GM19023 (cell line): ENCODE results near the gene CFAP65.

Source experiments
- ATAC-seq: cut with Tn5 transposase; IDR thresholded peaks from one replicate; pipeline ENCODE4 v1.9.1; 2021; ENCODE audit warnings: mild to moderate bottlenecking, moderate library complexity; ENCODE audit not compliant: unreplicated experiment

CFAP65 gene

DNA sequence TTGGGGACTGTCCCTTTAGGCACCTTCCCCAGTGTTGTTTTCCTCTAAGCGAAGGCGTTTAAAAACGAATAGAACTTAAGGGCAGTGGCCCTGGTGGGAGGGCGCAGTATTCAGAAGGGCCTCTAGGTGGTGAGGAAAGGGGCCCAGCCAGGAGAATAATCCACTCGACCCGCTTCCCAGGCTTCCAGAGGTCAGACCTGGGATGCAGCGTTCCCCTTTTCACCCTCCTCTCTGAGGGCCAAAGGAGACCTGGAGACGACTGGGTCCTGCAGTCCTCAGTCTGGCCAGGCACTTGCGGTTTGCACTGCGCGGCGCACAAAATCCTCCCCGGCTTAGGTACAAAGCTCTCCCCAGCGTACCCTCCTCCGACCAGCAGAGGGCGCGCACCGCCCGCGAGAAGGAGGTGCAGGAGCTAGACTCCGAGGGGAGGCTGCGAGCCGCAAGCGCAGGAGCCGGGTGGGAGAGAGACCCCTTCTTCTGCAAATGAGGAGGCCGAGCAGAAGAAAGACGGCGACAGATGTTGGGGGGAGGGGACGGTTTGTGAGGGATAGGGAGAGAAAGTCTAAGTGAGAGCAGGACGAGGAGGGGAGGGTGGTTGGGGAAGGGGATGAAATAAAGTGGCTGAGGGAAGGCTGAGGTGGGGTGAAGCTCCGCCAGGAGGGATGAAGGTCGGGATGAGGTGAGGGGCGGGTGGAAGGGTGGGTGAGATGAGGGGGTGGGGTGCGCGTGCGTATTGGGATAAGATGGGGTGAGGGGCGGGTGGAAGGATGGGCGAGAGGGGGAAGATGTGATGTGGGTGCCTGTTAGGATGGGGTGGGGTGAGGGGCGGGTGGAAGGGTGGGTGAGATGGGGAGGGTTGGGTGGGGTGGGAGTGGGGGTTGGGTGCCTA lies 61.2 kb downstream of the CFAP65 start:
- peak; percentile 91 for ATAC-seq

DNA sequence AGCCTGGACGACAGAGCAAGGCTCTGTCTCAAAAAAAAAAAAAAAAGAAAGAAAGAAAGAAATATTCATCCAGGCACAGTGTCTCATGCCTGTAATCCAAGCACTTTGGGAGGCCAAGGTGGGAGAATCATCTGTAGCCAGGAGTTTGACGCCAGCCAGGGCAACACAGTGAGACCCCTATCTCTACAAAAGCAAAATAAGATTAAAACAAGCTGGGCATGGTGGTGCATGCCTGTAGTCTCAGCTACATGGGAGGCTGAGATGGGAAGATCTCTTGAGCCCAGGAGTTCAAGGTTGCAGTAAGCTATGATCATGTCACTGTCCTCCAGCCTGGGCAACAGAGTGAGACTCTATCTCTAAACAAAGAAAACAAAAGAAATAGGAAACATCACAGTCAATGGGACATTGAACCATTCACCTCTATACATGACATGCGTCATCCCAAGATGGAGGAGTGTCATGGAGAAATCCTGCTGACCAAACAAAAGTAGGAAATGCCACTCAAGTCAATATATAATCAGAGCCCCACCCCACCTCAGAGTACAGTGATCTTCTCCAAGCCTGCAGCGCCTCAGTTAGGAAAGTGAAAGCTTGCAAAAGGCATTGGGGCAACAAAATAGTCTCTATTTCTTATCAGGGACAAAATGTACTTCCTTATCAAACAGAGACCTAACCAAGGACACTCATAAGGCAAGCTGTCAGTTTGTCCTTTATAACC lies 66.1 kb downstream of the CFAP65 start:
- no peak for ATAC-seq

DNA sequence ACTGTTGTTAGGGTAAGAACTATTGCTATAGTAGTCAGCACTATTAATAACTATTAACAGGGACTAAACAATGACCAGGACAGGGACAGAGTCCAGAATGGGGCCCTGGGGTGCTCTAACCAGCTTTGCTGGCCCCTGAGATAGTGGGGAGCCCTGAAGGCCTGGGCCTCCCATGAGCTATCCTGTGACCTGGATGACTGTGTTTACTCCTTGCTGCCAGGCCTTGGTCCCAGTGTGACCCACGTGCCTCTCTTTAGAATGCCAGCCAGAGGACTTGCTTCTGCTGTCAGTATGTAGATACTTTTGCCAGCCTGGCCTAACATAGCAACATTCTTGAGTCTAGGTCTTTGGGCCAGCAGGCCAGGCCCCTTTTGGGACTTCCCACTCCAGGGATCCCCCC lies 70.4 kb downstream of the CFAP65 start:
- no peak for ATAC-seq

DNA sequence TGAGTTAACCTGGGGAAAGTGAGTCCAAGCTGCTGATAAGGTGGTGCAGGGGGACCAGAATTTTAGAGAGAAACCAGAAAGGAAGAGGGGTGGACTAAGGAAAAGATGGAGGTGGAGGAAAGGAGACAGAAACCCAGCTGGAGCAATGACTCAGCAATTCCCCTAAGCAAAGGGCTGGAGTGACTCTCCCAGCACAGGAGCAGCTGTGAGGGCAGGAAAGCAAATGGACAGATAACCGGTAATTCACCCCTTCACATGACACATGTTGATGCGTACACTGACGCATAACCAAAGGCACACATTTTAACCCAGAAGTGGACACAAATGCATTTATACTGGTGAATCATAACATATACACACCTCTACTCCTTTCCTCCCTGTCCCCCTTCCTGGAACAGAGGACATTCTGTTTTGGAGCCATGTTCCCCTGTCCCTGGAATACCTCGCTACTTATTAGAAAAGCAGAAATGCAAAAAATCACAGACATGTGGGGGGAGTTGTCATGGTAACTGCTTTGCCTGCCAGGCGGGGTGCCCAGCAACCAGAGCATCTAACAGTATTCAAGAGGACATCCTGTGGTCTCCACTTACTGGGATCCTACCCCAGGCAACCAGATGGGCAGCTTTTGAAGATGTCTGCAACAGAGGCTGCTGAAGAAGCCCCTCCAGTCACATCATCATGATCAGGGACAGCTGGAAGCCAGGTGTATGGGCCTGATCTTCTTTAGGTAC lies 77.1 kb downstream of the CFAP65 start:
- ATAC-seq, result no peak

DNA sequence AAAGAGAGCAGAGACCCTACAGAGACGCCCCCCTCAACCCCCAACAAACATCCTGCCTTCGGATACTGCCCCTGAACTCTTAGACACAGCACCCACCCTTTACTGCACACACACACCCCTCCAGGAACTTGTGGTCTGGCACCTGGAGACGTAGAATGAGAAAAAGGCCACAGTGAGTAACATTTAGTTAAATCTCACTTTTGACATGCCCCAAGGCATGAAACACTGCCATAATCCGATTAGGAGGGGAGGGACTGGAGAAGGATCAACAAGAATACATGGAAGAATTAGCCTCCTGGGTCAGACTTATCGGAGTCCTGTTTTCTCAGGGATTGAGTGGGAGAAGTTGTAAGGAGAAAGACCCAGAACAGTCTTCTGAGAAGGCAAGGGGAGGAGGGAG lies 77.7 kb downstream of the CFAP65 start:
- ATAC-seq, result no peak

DNA sequence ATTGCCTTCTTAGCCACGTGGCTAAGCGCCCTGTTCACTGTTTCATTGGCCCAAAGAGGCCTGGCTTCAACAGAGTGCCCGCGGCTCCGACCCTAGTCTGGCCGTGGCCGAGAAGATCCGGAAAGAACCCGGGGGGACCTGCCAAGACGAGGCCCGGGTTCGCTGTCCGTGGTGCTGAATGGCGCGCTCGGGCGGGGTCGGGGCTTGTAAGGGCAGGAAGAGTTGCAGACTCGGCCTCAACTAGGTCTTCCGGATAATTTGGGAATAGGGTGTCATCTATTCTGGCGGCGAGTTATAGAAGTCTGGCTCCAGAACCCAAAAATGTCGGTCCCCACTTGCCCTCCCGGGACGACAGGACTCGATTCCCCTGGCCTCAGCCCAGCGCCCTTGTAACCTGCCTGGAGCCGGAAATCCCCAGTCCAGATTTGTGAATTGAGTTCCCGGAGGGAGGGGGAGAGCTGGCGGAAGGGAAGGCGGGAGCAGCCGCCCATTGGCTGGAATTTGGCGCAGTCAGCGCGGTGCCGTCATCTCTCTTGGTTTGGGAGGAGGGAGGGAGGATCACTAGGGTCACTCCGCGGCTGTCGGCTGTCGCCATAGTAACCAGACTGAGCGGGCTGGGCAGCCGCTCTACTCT lies 78.3 kb downstream of the CFAP65 start:
- no peak for ATAC-seq

DNA sequence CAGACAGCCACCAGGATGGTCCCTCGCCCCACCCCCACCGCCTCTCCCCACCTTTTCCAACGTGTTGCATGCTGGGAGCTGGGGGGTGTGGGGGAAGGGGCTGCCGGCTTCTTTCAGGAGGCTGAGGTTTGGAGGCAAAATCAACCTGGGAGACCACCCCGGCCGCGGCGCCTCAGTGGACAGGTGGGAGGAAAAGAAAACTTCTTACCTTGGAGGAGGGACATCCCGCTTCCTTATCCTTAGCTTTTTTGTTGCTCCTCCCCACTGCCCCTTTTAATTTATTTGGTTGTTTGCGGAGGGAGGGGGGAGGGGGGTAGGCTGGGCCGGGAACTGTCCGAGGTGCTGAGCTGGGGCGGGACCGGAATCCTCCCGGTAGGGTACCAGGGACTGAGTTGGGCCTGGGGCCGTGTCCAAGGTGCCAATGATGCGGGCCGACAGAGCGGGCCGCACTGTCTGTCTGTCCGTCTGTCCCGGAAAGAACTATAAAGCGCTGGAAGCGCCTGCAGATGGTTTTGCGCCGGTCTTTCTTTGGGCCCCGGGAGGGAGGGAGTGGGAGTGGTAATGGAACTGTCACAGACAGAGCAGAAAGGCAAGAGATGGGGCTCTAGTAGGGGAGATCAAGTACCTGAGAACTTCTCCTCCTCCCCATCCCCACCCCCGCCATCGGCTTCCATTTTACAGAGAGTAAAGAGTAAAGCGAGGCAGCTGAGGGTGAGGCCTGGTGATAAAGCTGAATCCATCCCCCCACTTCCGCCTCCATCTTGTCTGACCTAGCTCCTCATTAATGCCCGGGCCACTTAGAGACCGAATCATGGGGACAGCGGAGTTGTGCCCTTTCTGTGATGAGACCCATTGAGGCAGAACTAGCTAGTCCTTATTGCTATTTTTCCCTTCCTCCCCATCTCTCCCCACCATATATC lies 79.4 kb downstream of the CFAP65 start:
- ATAC-seq, result no peak

DNA sequence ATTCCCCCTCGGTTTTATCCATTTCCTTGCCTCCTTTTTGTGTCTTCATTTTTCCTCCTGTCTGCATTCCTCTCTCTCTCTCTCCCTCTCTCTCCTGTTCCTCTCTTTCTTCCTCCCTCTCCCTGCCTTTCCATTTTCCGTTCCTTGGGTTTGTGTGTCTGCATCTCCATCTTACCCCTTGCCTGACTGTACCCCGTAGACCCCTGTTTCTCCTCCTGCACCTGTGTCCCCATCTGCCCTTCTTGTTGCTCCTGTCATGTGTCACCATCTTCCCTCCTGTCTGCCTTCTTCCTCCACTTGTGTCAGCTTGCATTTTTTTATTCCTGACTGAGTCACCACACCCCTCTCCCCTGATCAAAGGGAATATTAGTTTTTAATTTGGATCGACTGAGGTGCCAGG lies 80.1 kb downstream of the CFAP65 start:
- ATAC-seq, result no peak

DNA sequence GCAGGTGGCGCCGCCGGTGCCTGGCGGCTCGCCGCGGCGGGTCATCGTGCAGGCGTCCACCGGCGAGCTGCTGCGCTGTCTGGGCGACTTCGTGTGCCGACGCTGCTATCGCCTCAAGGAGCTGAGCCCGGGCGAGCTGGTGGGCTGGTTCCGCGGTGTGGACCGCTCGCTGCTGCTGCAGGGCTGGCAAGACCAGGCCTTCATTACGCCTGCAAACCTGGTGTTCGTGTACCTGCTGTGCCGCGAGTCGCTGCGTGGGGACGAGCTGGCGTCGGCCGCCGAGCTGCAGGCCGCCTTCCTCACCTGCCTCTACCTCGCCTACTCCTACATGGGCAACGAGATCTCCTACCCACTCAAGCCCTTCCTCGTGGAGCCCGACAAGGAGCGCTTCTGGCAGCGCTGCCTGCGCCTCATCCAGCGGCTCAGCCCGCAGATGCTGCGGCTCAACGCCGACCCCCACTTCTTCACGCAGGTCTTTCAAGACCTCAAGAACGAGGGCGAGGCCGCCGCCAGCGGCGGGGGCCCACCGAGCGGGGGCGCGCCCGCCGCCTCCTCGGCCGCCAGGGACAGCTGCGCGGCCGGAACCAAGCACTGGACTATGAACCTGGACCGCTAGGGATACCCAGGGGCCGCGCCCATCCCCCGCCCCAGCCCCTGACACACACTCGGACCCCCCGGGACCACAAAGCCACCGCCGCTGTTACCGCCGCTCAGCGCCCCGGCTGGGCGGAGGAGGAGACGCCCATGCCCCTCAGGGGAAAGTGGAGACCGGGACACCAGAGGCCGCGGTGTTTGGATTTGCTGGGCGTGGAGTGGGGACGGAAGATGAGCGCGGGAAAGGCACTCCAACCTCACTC lies 80.8 kb downstream of the CFAP65 start:
- ATAC-seq, result no peak

DNA sequence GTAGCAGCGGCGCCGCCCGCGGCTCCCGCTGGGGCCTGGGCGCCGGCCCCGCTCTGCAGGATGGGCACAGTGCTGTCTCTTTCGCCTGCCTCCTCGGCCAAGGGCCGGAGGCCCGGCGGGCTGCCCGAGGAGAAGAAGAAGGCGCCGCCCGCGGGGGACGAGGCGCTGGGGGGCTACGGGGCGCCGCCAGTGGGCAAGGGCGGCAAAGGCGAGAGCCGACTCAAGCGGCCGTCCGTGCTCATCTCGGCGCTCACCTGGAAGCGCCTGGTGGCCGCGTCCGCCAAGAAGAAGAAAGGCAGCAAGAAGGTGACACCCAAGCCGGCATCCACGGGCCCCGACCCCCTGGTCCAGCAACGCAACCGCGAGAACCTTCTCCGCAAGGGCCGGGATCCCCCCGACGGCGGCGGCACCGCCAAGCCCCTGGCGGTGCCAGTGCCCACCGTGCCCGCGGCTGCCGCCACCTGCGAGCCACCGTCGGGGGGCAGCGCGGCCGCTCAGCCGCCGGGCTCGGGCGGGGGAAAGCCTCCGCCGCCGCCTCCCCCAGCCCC lies 81.5 kb downstream of the CFAP65 start:
- no peak for ATAC-seq

DNA sequence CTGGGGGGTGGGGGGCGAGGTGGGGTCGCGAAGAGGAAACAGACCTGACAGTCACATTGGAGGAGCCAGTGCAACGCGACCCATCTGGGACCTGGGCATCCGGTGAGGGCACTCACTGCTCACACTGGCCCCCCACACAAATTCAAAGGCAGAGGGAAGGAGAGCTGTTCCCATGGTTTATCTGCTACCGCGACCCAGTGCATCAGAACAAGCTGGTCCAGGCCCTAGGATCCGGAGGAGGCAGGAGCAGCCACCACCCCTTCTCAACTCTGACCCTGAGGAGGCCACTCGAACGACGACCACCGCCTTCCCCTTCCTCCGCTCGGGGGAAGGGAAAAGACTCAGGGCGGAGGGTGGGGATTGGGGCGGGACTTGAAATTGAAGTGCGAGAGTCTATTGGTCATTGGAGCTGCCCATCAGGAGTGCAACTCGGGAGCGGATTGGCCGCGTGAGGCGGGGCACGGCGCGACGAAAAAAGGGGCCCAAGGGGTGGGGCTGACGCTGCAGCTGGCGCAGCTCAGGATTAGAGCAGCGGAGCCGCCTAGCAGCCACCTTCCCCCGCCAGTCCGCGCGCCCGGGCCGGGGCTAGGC lies 82.1 kb downstream of the CFAP65 start, which contains the start of gene CDK5R2:
CDK5R2 (plus strand) TSS at position 526 of the 591 bp plus-strand sequence. CDS start 155 bp downstream, outside the sequence.
- peak; percentile 95 for ATAC-seq

DNA sequence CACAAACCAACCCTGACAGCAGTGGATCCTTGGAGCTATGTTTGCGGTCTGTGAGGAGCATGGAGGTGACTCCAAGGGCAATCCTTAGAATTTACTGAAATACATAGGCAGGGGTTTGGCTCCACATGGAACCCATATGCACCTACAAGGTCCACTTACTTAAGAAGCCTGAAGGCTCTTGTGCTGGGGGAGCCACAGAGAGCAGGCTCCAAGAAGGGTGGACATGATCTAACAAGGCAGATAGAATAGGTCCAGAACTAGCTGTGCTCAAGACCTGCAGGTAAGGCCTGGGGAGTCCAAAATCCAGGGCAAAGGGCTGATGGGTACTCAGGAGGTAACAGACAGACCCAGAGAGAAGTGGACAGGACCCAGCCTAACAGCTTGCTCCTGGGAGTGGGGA lies 83.0 kb downstream of the CFAP65 start:
- ATAC-seq, result no peak

DNA sequence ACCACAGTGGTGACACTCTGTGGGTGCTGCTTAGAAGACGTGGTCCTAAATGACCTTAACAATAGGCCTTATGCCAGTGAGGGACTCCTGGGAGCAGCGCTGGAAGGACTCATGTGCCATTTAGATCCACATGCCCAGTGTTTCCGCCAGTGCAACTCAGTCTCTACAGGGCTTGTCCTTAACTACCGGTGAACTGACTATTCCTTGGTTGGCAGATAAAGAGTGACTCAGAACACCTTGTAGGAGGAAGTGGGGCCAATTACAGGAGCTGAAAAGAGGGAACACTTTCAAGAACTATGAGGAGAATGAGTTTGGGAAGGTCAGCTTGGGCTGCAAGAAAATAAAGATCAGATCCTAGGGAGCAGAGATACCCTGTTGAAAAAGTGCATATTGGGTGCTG lies 83.6 kb downstream of the CFAP65 start:
- ATAC-seq, result no peak

DNA sequence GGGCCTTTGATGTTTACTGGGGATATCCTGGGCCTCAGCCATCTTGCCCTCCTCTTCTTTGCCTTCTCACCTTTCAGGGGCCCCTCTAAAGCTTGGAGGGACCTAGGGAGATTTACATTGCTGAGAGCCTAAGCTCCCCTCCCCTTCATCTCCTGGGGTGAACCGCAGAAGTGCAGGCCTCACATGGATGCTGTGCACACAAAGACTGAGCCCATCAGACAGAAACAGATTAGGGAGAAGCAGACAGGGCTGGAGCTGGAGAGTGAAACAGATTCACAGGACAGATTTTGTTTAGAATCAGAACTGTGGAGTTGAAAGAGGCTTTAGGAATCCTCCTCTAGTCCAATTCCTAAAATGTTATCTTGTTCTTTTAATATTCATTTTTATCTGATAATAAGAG lies 85.3 kb downstream of the CFAP65 start:
- no peak for ATAC-seq

DNA sequence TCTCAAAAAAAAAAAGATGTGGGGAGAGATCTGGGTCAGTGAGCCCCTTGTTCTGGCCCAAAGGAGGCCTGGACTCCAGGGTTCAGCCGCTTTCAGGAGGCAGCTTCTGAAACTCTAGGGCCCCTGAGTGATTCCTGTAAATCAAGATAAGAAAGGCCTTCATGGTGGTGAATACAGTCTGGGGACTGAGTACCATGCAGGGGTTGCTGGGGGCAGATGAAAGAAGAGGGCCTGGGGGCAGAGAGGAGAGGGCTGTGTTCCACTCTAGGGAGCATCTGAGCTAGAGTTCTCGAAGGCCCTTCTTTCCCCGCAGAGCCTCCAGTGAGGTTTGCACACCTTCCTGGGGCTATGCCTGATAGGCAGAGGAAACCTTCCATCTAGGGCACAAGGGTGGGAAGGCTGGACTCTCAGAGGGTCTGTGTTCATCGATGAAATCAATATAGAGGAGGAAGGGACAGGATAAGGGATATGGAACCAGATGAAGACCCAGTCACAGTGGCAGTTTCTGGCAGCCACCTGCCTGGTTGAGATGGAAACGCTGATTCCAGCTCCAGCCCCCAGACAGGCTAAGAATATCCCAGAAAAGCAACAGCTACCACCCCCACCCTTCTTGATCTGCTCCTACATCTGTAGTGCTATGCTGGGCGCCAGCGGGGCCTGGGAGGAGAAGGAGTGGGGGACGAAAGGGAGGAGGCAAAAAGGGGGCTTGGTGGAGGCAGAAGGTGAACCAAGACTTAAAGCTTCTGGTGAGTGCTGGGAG lies 86.6 kb downstream of the CFAP65 start:
- no peak for ATAC-seq

DNA sequence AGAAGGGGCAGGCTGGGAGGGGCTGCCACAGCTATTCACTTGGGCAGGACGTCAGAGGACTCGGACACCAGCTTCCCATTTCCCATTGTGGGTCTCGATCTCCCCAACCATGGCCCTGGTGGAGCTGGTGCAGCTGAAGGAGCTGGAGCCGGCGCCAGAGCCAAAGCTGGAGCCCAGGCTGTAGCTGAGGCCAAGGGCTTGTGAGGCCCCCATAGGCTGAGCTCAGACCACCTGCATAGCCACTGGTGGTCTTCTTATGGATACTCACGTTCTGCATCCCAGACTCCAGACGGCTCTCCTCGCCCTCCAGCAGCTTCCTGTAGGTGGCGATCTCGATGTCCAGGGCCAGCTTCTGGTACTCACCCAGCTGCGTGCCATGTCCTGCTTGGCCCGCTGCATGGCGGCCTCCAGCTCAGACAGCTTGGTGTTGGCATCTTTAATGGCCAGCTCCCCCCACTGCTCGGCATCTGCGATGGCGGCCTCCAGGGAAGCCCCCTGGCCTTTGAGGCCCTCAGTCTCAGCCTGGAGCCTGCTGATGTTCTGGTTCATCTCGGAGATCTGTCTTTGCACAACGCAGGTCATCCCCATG lies 87.9 kb downstream of the CFAP65 start:
- no peak for ATAC-seq
